Measurements from ENCODE around the gene BBIP1. TPM values are rescaled to one million over a fixed set of nuclear protein-coding genes. Genes with fewer than 3 reads are reported as not detected.

BBIP1 gene
- total RNA-seq, 1 donor = 32.2 TPM

DNA sequence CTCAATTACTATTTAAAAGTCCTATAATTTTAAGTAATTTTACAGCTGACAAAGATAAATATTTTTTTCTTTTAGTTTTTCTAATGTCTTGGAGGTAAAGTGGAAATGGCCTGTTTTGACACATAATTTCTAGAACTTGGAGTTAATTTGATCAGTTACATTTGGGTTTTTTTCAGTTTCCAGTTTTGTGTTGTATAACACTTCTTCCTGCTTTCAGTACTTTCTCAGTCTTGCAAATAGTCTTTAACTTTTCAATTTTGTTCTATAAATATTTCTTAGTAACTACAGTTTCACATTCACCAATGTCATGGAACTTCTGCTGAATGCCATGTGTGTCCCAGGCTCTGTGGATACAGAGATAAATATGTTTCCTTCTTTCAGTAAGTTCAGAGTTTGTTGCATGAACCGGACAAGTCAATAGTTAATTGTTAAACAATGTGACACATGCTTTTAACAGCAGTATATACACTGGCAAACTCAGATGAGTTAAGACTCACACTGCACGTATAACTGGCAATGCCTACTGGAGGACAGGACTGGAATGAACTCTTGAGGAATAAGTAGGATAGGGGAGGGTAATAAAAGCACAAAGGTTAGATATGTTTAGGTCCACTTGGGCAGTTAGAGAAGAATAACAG is 5.0 kb upstream of the BBIP1 start:
- DNase-seq (ENCODE audit: insufficient read length, low spot score, missing footprints) = no peak
- no peaks in the 10 kb centered on the region for H3K9me3 ChIP-seq (ENCODE audit: low read depth, low read length)
- H3K27me3 ChIP-seq (ENCODE audit: insufficient read depth, low read length) = no peaks in the 10 kb centered on the region
- TF ChIP-seq, protein P1, sequence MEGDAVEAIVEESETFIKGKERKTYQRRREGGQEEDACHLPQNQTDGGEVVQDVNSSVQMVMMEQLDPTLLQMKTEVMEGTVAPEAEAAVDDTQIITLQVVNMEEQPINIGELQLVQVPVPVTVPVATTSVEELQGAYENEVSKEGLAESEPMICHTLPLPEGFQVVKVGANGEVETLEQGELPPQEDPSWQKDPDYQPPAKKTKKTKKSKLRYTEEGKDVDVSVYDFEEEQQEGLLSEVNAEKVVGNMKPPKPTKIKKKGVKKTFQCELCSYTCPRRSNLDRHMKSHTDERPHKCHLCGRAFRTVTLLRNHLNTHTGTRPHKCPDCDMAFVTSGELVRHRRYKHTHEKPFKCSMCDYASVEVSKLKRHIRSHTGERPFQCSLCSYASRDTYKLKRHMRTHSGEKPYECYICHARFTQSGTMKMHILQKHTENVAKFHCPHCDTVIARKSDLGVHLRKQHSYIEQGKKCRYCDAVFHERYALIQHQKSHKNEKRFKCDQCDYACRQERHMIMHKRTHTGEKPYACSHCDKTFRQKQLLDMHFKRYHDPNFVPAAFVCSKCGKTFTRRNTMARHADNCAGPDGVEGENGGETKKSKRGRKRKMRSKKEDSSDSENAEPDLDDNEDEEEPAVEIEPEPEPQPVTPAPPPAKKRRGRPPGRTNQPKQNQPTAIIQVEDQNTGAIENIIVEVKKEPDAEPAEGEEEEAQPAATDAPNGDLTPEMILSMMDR (IDR thresholded peaks at IDR 0.05; ENCODE audit: extremely low read depth, low read depth, low read length) = no peak
- peaks cover 89% of the 10 kb centered on the region for H3K79me2 ChIP-seq (ENCODE audit: insufficient read depth, low read length)
- H3K36me3 ChIP-seq (ENCODE audit: insufficient read depth, low read length) = no peaks in the 10 kb centered on the region
- H3K4me2 ChIP-seq (ENCODE audit: insufficient read depth, low read length) = no peak overlapping the region
- peaks cover 11% of the 10 kb centered on the region for H3K4me1 ChIP-seq (ENCODE audit: insufficient read depth, low read length)
- H3K27ac ChIP-seq (ENCODE audit: low read depth, low read length) = no peak overlapping the region
- no peak overlapping the region for H3K4me3 ChIP-seq (ENCODE audit: insufficient read depth, low read length)
- no peak overlapping the region for H2AFZ ChIP-seq (ENCODE audit: low read length)
- H4K20me1 ChIP-seq (ENCODE audit: insufficient read depth, low read length) = peaks cover 64% of the 10 kb centered on the region

DNA sequence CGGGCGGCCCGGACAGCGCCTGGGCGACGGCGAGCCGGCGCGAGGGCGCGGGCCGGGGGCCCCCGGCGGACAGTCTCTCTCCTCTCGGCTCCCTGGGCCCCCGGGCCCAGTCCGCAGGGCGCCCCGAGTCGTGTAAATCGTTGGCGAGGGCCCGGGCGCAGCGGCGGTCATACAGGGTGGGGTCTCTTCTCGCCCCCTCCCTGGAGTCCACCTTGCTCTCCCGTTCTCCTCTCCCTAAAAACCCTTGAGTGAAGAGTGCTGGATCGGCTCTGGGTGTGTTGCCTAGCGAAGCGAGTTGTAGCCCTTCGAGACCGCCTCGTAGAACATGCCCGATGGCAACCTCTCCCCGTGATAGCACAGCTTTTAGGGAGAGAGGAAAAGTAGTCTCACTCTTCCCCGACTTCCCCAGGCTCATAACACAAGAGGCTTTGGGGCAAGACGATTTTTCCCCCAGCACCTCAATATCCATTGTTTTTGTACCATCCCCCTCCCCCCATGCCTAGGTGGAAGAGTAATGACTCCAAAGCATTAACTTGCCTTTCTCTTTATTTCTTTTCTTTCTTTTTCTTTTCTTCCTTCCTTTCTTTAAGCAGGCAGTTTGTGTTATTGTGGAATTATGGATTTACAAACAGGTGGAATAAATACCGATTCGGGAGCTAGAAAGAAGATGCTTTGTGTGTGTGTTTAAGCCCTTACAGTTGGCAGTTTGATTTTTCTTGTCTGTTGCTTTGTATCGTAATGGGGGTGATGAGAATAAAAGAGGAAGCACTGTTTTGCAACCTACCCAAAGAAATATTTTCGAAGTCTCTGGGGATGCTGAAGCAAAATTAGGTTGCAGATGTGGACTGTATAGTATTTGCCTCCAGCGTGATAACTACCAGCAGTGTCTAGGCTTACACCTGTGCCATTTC is 1.2 kb upstream of the BBIP1 start:
- peaks cover 37% of the 10 kb centered on the region for H3K4me1 ChIP-seq (ENCODE audit: insufficient read depth, low read length)
- no peaks in the 10 kb centered on the region for H3K9me3 ChIP-seq (ENCODE audit: low read depth, low read length)
- no peaks in the 10 kb centered on the region for H3K36me3 ChIP-seq (ENCODE audit: insufficient read depth, low read length)
- DNase-seq (ENCODE audit: insufficient read length, low spot score, missing footprints) = no peak
- H3K27me3 ChIP-seq (ENCODE audit: insufficient read depth, low read length) = no peaks in the 10 kb centered on the region
- H4K20me1 ChIP-seq (ENCODE audit: insufficient read depth, low read length) = peaks cover 34% of the 10 kb centered on the region
- H3K27ac ChIP-seq (ENCODE audit: low read depth, low read length) = peak overlapping the region; percentile 88
- peak overlapping the region; percentile 73 for H3K4me2 ChIP-seq (ENCODE audit: insufficient read depth, low read length)
- H3K4me3 ChIP-seq (ENCODE audit: insufficient read depth, low read length) = peak overlapping the region; percentile 87
- peaks cover 52% of the 10 kb centered on the region for H3K79me2 ChIP-seq (ENCODE audit: insufficient read depth, low read length)
- TF ChIP-seq, protein P1 (IDR thresholded peaks at IDR 0.05; ENCODE audit: extremely low read depth, low read depth, low read length) = no peak
- peak overlapping the region; percentile 67 for H2AFZ ChIP-seq (ENCODE audit: low read length)

DNA sequence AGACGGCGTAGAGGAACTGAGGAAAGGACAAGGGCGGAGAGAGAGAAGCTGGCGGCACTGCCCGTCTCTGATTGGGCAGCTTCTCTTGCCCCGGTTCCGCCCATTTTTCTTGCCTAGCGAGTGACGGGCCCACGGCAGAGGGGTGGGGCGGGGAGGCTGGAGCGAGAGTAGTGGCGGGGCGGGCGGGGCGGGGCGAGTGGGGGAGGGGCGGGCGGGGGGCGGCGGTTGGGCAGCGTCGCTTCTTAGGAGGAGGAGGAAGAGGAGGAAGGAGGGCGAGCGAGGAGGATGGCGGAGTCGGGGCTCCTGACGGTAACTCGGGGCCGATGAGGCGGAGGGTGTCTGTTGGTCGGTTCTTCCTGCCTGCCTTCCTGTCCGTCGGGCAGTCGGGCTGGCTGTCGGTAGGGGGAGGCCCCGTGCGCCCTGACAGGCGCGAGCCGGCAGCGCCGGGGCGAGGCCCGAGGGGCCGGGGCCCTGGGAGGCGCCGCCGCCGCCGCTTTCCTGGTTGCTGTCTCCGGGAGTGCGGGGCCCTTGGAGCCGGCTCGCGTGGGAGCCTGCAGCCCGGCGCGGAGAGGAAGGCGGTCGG is 460 bp upstream of the BBIP1 start, which contains the start of gene SHOC2:
TSS of gene SHOC2 (plus strand) at position 256 of the 583 bp plus-strand sequence. CDS start 44,755 bp downstream, outside the sequence.
- peak within 1 kb of the TSS; percentile 99 for H3K27ac ChIP-seq (ENCODE audit: low read depth, low read length)
- peaks cover 45% of the 10 kb centered on the region for H3K79me2 ChIP-seq (ENCODE audit: insufficient read depth, low read length)
- peak within 1 kb of the TSS; percentile 88 for H3K4me3 ChIP-seq (ENCODE audit: insufficient read depth, low read length)
- no peaks in the 10 kb centered on the region for H3K27me3 ChIP-seq (ENCODE audit: insufficient read depth, low read length)
- peak; percentile 97 for DNase-seq (ENCODE audit: insufficient read length, low spot score, missing footprints)
- H3K4me2 ChIP-seq (ENCODE audit: insufficient read depth, low read length) = peak within 1 kb of the TSS; percentile 92
- no peaks in the 10 kb centered on the region for H3K9me3 ChIP-seq (ENCODE audit: low read depth, low read length)
- H3K36me3 ChIP-seq (ENCODE audit: insufficient read depth, low read length) = no peaks in the 10 kb centered on the region
- TF ChIP-seq, protein P1 (IDR thresholded peaks at IDR 0.05; ENCODE audit: extremely low read depth, low read depth, low read length) = peak; percentile 13
- peak within 1 kb of the TSS; percentile 75 for H2AFZ ChIP-seq (ENCODE audit: low read length)
- peaks cover 32% of the 10 kb centered on the region for H4K20me1 ChIP-seq (ENCODE audit: insufficient read depth, low read length)
- H3K4me1 ChIP-seq (ENCODE audit: insufficient read depth, low read length) = peaks cover 39% of the 10 kb centered on the region

Data from osteoblast (primary cell).